K562 (cell line): ENCODE measurements around the gene TELO2.

ENCODE experiments used
- CEBPB ChIP-seq: fragments of 450-650 bp; IDR thresholded peaks from 2 replicates; pipeline ENCODE4 v1.6.1; 2016; ENCODE audit warnings: missing genetic modification characterization, missing compliant biosample characterization
- SIX5 ChIP-seq, 2 experiments: IDR thresholded peaks; 2 replicates each; pipeline ENCODE4 v1.6.1; 2011; ENCODE audit warnings: low read length in 2 of 2, borderline replicate concordance in 1 of 2, low read depth in 1 of 2, mild to moderate bottlenecking in 1 of 2, moderate library complexity in 1 of 2; ENCODE audit not compliant: insufficient read depth in 1 of 2
- ZNF75A ChIP-seq: fragments of 450-650 bp; formaldehyde crosslinking; IDR thresholded peaks from 2 replicates; pipeline ENCODE4 v1.4.0; 2020; ENCODE audit warnings: mild to moderate bottlenecking
- TF ChIP-seq, protein P1 (sequence below), 2 experiments: fragments of 450-650 bp; IDR thresholded peaks; 2 replicates each; pipeline ENCODE4 v1.6.1; 2018; ENCODE audit warnings: mild to moderate bottlenecking in 2 of 2, low read depth in 1 of 2; ENCODE audit not compliant: partially characterized antibody in 2 of 2
- TF ChIP-seq, protein P2 (sequence below): sonication (generic); formaldehyde crosslinking; IDR thresholded peaks from 2 replicates; pipeline ENCODE4 v1.8.0; 2022; ENCODE audit warnings: mild to moderate bottlenecking, missing genetic modification reagents, borderline replicate concordance
- TF ChIP-seq, protein P3 (sequence below), 2 experiments: fragments of 200-800 bp in 1 of 2; sonication (Bioruptor generic) in 1 of 2; sonication (generic) in 1 of 2; formaldehyde crosslinking in 1 of 2; IDR thresholded peaks in 1 of 2; conservative IDR thresholded peaks in 1 of 2; 2 replicates each; pipeline versions ENCODE4 v1.5.0 to v1.6.1; 2016 to 2020; ENCODE audit warnings: missing compliant biosample characterization in 1 of 2, missing genetic modification characterization in 1 of 2, missing genetic modification reagents in 1 of 2

DNA sequence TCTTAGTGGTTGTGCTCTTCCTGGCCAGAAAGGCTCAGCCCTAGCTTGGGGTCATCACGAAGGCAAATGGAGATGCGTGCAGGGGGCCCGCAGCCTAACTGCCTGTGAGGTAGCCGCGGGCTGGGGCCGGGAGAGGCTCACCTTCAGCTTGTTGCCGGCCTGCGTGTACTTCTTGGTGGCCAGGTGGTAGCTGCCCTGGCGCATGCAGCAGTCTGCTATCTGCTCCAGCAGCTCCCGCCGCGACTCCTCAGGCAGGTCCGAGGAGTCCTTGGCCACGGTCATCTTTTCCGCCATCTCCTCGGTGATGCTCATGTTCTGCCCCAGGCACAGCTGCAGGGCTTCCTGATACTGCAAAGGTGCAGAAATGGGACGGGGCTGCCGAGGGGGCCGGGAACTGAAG, 27.3 kb downstream of the TELO2 start:
- no peak for TF ChIP-seq CEBPB (tag)
- TF ChIP-seq ZNF75A (CRISPR knock-in tag), result no peak
- TF ChIP-seq, protein P1, sequence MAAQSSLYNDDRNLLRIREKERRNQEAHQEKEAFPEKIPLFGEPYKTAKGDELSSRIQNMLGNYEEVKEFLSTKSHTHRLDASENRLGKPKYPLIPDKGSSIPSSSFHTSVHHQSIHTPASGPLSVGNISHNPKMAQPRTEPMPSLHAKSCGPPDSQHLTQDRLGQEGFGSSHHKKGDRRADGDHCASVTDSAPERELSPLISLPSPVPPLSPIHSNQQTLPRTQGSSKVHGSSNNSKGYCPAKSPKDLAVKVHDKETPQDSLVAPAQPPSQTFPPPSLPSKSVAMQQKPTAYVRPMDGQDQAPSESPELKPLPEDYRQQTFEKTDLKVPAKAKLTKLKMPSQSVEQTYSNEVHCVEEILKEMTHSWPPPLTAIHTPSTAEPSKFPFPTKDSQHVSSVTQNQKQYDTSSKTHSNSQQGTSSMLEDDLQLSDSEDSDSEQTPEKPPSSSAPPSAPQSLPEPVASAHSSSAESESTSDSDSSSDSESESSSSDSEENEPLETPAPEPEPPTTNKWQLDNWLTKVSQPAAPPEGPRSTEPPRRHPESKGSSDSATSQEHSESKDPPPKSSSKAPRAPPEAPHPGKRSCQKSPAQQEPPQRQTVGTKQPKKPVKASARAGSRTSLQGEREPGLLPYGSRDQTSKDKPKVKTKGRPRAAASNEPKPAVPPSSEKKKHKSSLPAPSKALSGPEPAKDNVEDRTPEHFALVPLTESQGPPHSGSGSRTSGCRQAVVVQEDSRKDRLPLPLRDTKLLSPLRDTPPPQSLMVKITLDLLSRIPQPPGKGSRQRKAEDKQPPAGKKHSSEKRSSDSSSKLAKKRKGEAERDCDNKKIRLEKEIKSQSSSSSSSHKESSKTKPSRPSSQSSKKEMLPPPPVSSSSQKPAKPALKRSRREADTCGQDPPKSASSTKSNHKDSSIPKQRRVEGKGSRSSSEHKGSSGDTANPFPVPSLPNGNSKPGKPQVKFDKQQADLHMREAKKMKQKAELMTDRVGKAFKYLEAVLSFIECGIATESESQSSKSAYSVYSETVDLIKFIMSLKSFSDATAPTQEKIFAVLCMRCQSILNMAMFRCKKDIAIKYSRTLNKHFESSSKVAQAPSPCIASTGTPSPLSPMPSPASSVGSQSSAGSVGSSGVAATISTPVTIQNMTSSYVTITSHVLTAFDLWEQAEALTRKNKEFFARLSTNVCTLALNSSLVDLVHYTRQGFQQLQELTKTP (IDR thresholded peaks at IDR 0.05; ENCODE audit: low read depth in 1 of 2, partially characterized antibody in 2 of 2), result no peak
- TF ChIP-seq, protein P2, sequence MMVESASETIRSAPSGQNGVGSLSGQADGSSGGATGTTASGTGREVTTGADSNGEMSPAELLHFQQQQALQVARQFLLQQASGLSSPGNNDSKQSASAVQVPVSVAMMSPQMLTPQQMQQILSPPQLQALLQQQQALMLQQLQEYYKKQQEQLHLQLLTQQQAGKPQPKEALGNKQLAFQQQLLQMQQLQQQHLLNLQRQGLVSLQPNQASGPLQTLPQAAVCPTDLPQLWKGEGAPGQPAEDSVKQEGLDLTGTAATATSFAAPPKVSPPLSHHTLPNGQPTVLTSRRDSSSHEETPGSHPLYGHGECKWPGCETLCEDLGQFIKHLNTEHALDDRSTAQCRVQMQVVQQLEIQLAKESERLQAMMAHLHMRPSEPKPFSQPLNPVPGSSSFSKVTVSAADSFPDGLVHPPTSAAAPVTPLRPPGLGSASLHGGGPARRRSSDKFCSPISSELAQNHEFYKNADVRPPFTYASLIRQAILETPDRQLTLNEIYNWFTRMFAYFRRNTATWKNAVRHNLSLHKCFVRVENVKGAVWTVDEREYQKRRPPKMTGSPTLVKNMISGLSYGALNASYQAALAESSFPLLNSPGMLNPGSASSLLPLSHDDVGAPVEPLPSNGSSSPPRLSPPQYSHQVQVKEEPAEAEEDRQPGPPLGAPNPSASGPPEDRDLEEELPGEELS (CRISPR knock-in tag), result no peak
- no peak for TF ChIP-seq SIX5 (IDR thresholded peaks at IDR 0.05; ENCODE audit: borderline replicate concordance in 1 of 2, insufficient read depth in 1 of 2, low read depth in 1 of 2, low read length in 2 of 2)
- TF ChIP-seq, protein P3, sequence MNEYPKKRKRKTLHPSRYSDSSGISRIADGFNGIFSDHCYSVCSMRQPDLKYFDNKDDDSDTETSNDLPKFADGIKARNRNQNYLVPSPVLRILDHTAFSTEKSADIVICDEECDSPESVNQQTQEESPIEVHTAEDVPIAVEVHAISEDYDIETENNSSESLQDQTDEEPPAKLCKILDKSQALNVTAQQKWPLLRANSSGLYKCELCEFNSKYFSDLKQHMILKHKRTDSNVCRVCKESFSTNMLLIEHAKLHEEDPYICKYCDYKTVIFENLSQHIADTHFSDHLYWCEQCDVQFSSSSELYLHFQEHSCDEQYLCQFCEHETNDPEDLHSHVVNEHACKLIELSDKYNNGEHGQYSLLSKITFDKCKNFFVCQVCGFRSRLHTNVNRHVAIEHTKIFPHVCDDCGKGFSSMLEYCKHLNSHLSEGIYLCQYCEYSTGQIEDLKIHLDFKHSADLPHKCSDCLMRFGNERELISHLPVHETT (CRISPR knock-in tag; conservative IDR thresholded peaks at IDR 0.05 in 1 of 2, IDR thresholded peaks at IDR 0.05 in 1 of 2), result no peak
